ENCODE data around the gene DACT2. TPM values are rescaled to one million over a fixed set of nuclear protein-coding genes. Genes with fewer than 3 reads are reported as not detected.
A peak's percentile ranks its signal among the peaks of the same experiment; 100 is the strongest.

The DACT2 gene
- total and polyA plus RNA-seq, 9 of the 15 experiments (the other 6 are each of a cell fraction or from before 2014, with no cell fraction given), result not detected

- H2AFZ ChIP-seq (ENCODE audit: low read depth, low read length), result no peak overlapping the region
- peaks cover 0 to 3% of the 10 kb centered on the region in 2 experiments; a peak in 1 of 5 replicates for H3K4me1 ChIP-seq (replicated peaks in 1 of 2; ENCODE audit: control insufficient read depth in 2 of 2, insufficient read depth in 2 of 2, low read length in 2 of 2)
- no peak overlapping the region for H3K4me2 ChIP-seq (ENCODE audit: insufficient read depth, low read length)
- no peaks in the 10 kb centered on the region for H3K9me1 ChIP-seq (ENCODE audit: control insufficient read depth, insufficient read depth, low read length)
- WGBS (ENCODE audit: insufficient coverage, low coverage, missing lambda C conversion rate), result 30% methylated on average over 2 of the region's 3 CpGs
- no peaks in the 10 kb centered on the region for H3K9me3 ChIP-seq (replicated peaks; ENCODE audit: control insufficient read depth, insufficient read depth, low read depth, low read length)
- POLR2A ChIA-PET, result no interaction called here
- no peak overlapping the region for H3K27ac ChIP-seq (ENCODE audit: extremely low read depth, low read depth, low read length)
- no peak for DNase-seq (ENCODE audit: extremely low read depth in 1 of 4, low spot score in 3 of 4)
- CTCF ChIA-PET (ENCODE audit: low intra/inter-chr PET ratio), result no interaction called here
- no peak overlapping the region for H3K4me3 ChIP-seq
- no peak overlapping the region for H3K9ac ChIP-seq (ENCODE audit: insufficient read depth in 1 of 2, low read depth in 2 of 2, low read length in 2 of 2)
- no peaks in the 10 kb centered on the region for H4K20me1 ChIP-seq (replicated peaks; ENCODE audit: control insufficient read depth, insufficient read depth, low read length)
- H3K79me2 ChIP-seq (ENCODE audit: control insufficient read depth, insufficient read depth, low read length), result no peaks in the 10 kb centered on the region
- H3K27me3 ChIP-seq (ENCODE audit: control insufficient read depth in 2 of 2, insufficient read depth in 2 of 2, low read length in 2 of 2), result peaks cover 29 to 49% of the 10 kb centered on the region in 2 experiments
- no peak for ATAC-seq
- no TSS peak for BruUV-seq (replicated peaks)
- no peak for FAIRE-seq
- H3K36me3 ChIP-seq (ENCODE audit: control insufficient read depth, insufficient read depth, low read length), result no peaks in the 10 kb centered on the region
- in situ Hi-C loops (cut with MboI), result no loop called here
- intact Hi-C loops (cut with micrococcal nuclease), result no loop called here
- TF ChIP-seq, protein P1, sequence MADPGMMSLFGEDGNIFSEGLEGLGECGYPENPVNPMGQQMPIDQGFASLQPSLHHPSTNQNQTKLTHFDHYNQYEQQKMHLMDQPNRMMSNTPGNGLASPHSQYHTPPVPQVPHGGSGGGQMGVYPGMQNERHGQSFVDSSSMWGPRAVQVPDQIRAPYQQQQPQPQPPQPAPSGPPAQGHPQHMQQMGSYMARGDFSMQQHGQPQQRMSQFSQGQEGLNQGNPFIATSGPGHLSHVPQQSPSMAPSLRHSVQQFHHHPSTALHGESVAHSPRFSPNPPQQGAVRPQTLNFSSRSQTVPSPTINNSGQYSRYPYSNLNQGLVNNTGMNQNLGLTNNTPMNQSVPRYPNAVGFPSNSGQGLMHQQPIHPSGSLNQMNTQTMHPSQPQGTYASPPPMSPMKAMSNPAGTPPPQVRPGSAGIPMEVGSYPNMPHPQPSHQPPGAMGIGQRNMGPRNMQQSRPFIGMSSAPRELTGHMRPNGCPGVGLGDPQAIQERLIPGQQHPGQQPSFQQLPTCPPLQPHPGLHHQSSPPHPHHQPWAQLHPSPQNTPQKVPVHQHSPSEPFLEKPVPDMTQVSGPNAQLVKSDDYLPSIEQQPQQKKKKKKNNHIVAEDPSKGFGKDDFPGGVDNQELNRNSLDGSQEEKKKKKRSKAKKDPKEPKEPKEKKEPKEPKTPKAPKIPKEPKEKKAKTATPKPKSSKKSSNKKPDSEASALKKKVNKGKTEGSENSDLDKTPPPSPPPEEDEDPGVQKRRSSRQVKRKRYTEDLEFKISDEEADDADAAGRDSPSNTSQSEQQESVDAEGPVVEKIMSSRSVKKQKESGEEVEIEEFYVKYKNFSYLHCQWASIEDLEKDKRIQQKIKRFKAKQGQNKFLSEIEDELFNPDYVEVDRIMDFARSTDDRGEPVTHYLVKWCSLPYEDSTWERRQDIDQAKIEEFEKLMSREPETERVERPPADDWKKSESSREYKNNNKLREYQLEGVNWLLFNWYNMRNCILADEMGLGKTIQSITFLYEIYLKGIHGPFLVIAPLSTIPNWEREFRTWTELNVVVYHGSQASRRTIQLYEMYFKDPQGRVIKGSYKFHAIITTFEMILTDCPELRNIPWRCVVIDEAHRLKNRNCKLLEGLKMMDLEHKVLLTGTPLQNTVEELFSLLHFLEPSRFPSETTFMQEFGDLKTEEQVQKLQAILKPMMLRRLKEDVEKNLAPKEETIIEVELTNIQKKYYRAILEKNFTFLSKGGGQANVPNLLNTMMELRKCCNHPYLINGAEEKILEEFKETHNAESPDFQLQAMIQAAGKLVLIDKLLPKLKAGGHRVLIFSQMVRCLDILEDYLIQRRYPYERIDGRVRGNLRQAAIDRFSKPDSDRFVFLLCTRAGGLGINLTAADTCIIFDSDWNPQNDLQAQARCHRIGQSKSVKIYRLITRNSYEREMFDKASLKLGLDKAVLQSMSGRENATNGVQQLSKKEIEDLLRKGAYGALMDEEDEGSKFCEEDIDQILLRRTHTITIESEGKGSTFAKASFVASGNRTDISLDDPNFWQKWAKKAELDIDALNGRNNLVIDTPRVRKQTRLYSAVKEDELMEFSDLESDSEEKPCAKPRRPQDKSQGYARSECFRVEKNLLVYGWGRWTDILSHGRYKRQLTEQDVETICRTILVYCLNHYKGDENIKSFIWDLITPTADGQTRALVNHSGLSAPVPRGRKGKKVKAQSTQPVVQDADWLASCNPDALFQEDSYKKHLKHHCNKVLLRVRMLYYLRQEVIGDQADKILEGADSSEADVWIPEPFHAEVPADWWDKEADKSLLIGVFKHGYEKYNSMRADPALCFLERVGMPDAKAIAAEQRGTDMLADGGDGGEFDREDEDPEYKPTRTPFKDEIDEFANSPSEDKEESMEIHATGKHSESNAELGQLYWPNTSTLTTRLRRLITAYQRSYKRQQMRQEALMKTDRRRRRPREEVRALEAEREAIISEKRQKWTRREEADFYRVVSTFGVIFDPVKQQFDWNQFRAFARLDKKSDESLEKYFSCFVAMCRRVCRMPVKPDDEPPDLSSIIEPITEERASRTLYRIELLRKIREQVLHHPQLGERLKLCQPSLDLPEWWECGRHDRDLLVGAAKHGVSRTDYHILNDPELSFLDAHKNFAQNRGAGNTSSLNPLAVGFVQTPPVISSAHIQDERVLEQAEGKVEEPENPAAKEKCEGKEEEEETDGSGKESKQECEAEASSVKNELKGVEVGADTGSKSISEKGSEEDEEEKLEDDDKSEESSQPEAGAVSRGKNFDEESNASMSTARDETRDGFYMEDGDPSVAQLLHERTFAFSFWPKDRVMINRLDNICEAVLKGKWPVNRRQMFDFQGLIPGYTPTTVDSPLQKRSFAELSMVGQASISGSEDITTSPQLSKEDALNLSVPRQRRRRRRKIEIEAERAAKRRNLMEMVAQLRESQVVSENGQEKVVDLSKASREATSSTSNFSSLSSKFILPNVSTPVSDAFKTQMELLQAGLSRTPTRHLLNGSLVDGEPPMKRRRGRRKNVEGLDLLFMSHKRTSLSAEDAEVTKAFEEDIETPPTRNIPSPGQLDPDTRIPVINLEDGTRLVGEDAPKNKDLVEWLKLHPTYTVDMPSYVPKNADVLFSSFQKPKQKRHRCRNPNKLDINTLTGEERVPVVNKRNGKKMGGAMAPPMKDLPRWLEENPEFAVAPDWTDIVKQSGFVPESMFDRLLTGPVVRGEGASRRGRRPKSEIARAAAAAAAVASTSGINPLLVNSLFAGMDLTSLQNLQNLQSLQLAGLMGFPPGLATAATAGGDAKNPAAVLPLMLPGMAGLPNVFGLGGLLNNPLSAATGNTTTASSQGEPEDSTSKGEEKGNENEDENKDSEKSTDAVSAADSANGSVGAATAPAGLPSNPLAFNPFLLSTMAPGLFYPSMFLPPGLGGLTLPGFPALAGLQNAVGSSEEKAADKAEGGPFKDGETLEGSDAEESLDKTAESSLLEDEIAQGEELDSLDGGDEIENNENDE (IDR thresholded peaks at IDR 0.05; ENCODE audit: low read depth, low read length), result no peak
- no peak for TF ChIP-seq MTA1 (IDR thresholded peaks at IDR 0.05; ENCODE audit: borderline replicate concordance)
- no peak for TF ChIP-seq ZNF431 (CRISPR knock-in tag; IDR thresholded peaks at IDR 0.05)
- no peak for TF ChIP-seq NCOA2 (IDR thresholded peaks at IDR 0.05; ENCODE audit: partially characterized antibody in 2 of 2)
- no peak for TF ChIP-seq PTTG1 (tag; IDR thresholded peaks at IDR 0.05; ENCODE audit: low read depth)
- TF ChIP-seq PCBP1 (IDR thresholded peaks at IDR 0.05; ENCODE audit: low read depth, low read length, poor library complexity, severe bottlenecking), result peak; percentile 77
- no peak for TF ChIP-seq THAP12 (CRISPR knock-in tag; IDR thresholded peaks at IDR 0.05)
- TF ChIP-seq, protein P2, sequence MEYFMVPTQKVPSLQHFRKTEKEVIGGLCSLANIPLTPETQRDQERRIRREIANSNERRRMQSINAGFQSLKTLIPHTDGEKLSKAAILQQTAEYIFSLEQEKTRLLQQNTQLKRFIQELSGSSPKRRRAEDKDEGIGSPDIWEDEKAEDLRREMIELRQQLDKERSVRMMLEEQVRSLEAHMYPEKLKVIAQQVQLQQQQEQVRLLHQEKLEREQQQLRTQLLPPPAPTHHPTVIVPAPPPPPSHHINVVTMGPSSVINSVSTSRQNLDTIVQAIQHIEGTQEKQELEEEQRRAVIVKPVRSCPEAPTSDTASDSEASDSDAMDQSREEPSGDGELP (CRISPR knock-in tag; IDR thresholded peaks at IDR 0.05; ENCODE audit: borderline replicate concordance), result no peak
Observed at GRCh38 chr6:168363302-168363701, 43.7 kb upstream of the DACT2 start.
